Endothelial cell of umbilical vein (primary cell): ENCODE data around the gene GARIN1A. TPM values are rescaled to one million over a fixed set of nuclear protein-coding genes. Genes with fewer than 3 reads are reported as not detected.
"Not testable (repeated sequence)": the region's sequence is repeated elsewhere in the genome, so short reads cannot be mapped to it uniquely, and the experiment has no call there.

ENCODE experiments used
- BruUV-seq: library from RNA; stranded (reverse); fragments of 400-500 nt; replicated peaks from 2 replicates; lab custom pipeline; 2021; lab: Mats Ljungman, UMichigan
- CTCF ChIA-PET: fragments of 300-600, 350-600 bp; sonication (Branson Sonifier 250); formaldehyde crosslinking; loops from one replicate; lab custom pipeline; 2021; ENCODE audit warnings: antibody characterized with exemption, inconsistent platforms; lab: Charles Lee
- POLR2A ChIA-PET: fragments of 300-600, 350-600 bp; sonication (Branson Sonifier 250); formaldehyde crosslinking; loops from one replicate; lab custom pipeline; 2021; ENCODE audit warnings: antibody characterized with exemption, inconsistent platforms; lab: Charles Lee
- DNase-seq: peaks from one replicate; pipeline ENCODE4 v3.0.0-alpha.2; 2011; ENCODE audit warnings: low read depth, low spot score
- FAIRE-seq: peaks from 2 replicates; lab custom pipeline; 2011; peaks lifted over from hg19 to GRCh38; lab: Jason Lieb, UNC
- H2AFZ ChIP-seq: 2 replicates; pipeline ENCODE4 v1.6.0; 2012; ENCODE audit warnings: low read depth, low read length, control low read depth, inconsistent platforms
- H3K27ac ChIP-seq: 2 replicates; pipeline ENCODE4 v1.5.1; 2011; ENCODE audit warnings: low read depth, mild to moderate bottlenecking, control low read depth, low read length, moderate library complexity; ENCODE audit not compliant: insufficient read depth
- H3K27me3 ChIP-seq, 2 experiments: 2 replicates each; pipeline versions ENCODE4 v1.6.0 to v1.6.1; 2011; ENCODE audit warnings: low read length in 2 of 2, mixed read lengths in 1 of 2; ENCODE audit not compliant: control insufficient read depth in 2 of 2, insufficient read depth in 2 of 2
- H3K36me3 ChIP-seq, 2 experiments: 2 replicates in 1 of 2; 3 replicates in 1 of 2; pipeline ENCODE4 v1.5.1; 2011; ENCODE audit warnings: low read length in 2 of 2, mild to moderate bottlenecking in 1 of 2, moderate library complexity in 1 of 2; ENCODE audit not compliant: control insufficient read depth in 2 of 2, insufficient read depth in 2 of 2; ENCODE audit errors: extremely low read depth in 1 of 2
- H3K4me1 ChIP-seq: 3 replicates; pipeline ENCODE4 v1.5.1; 2011; ENCODE audit warnings: mild to moderate bottlenecking, low read length; ENCODE audit not compliant: control insufficient read depth, insufficient read depth; ENCODE audit errors: extremely low read depth
- H3K4me2 ChIP-seq: 2 replicates; pipeline ENCODE4 v1.6.1; 2011; ENCODE audit warnings: low read length, control low read depth, mixed read lengths; ENCODE audit not compliant: insufficient read depth
- H3K4me3 ChIP-seq, 3 experiments: fragments of 200-600 bp in 1 of 3; sonication (generic), shearing (Covaris generic) in 1 of 3; replicated peaks in 1 of 3; 2 replicates each; pipeline ENCODE4 v1.5.1; 2011 to 2016; ENCODE audit warnings: control low read depth in 3 of 3, low read length in 3 of 3, mild to moderate bottlenecking in 2 of 3, inconsistent platforms in 1 of 3, low read depth in 1 of 3, moderate library complexity in 1 of 3; ENCODE audit not compliant: insufficient read depth in 1 of 3
- H3K79me2 ChIP-seq: 2 replicates; pipeline ENCODE4 v1.6.0; 2012; ENCODE audit warnings: low read length, inconsistent platforms; ENCODE audit not compliant: control insufficient read depth, insufficient read depth
- H3K9ac ChIP-seq: replicated peaks from 2 replicates; pipeline ENCODE3; 2011; ENCODE audit warnings: low read length, control low read depth; ENCODE audit not compliant: insufficient read depth; ENCODE audit errors: extremely low read depth
- H3K9me1 ChIP-seq: replicated peaks from 3 replicates; pipeline ENCODE4 v1.6.0; 2011; ENCODE audit warnings: mild to moderate bottlenecking, low read length; ENCODE audit not compliant: control insufficient read depth, insufficient read depth; ENCODE audit errors: extremely low read depth
- H3K9me3 ChIP-seq: replicated peaks from 2 replicates; pipeline ENCODE4 v1.5.1; 2012; ENCODE audit warnings: low read length, inconsistent platforms; ENCODE audit not compliant: control insufficient read depth, insufficient read depth
- H4K20me1 ChIP-seq: replicated peaks from 2 replicates; pipeline ENCODE3; 2011; ENCODE audit warnings: mild to moderate bottlenecking, low read length; ENCODE audit not compliant: control insufficient read depth, insufficient read depth; ENCODE audit errors: extremely low read depth
- EZH2 ChIP-seq: IDR thresholded peaks from 2 replicates; pipeline ENCODE4 v1.6.1; 2012; ENCODE audit warnings: borderline replicate concordance, low read depth, mild to moderate bottlenecking, moderate library complexity, low read length, inconsistent platforms; ENCODE audit not compliant: severe bottlenecking
- FOS ChIP-seq: IDR thresholded peaks from 2 replicates; pipeline ENCODE4 v1.6.1; 2011; ENCODE audit warnings: mild to moderate bottlenecking, low read length, moderate library complexity, borderline replicate concordance; ENCODE audit not compliant: insufficient read depth
- GATA2 ChIP-seq: IDR thresholded peaks from 2 replicates; pipeline ENCODE4 v1.7.0; 2011; ENCODE audit warnings: low read depth, mild to moderate bottlenecking, moderate library complexity, mixed read lengths, low read length; ENCODE audit not compliant: insufficient read length, insufficient read depth
- JUN ChIP-seq: IDR thresholded peaks from 2 replicates; pipeline ENCODE4 v1.6.1; 2011; ENCODE audit warnings: borderline replicate concordance, low read depth; ENCODE audit not compliant: insufficient read length, insufficient read depth
- MYC ChIP-seq: IDR thresholded peaks from one replicate; pipeline ENCODE4 v1.6.1; 2011; ENCODE audit warnings: mild to moderate bottlenecking, low read depth, low read length
- POLR2A ChIP-seq: IDR thresholded peaks from 2 replicates; pipeline ENCODE4 v1.6.1; 2012; ENCODE audit warnings: low read depth, mild to moderate bottlenecking, control low read depth, low read length
- POLR2AphosphoS5 ChIP-seq: IDR thresholded peaks from 2 replicates; pipeline ENCODE4 v1.6.1; 2012; ENCODE audit warnings: low read depth, mild to moderate bottlenecking, control low read depth, low read length, moderate library complexity; ENCODE audit not compliant: insufficient read depth
- dilution Hi-C: fragments of 300-500 bp; cut with MboI; formaldehyde crosslinking; loops from one replicate; pipeline ENCODE4 v1.15.0; 2019; ENCODE audit warnings: low sequenced_read_pairs; ENCODE audit not compliant: extremely low pct_ligation_motif_present
- intact Hi-C: fragments of 100-400 bp; cut with micrococcal nuclease; formaldehyde crosslinking; loops from one replicate; pipeline ENCODE4 v1.10.0; 2022
- polyA plus RNA-seq, 4 experiments: library from polyadenylated mRNA; depleted of rRNA in 3 of 4; stranded (reverse) in 3 of 4; unstranded in 1 of 4; fragments of >200 nt; gene quantifications; 2 replicates each; pipeline versions ENCODE4 v1.2.1 to v1.2.3, GENCODE V29; 2011 to 2012; ENCODE audit warnings: missing spikeins in 1 of 4
- total RNA-seq: library from RNA; stranded (reverse); gene quantifications from 2 replicates; pipeline ENCODE4 v1.2.3, GENCODE V29; 2021
- TF ChIP-seq, protein P1 (sequence below), 2 donors: IDR thresholded peaks; 1 replicate in 1 of 2; 2 replicates in 1 of 2; pipeline ENCODE4 v1.5.1; 2011; ENCODE audit warnings: low read length in 2 of 2, mild to moderate bottlenecking in 2 of 2, moderate library complexity in 2 of 2, control low read depth in 1 of 2, inconsistent platforms in 1 of 2, low read depth in 1 of 2; ENCODE audit not compliant: insufficient read depth in 1 of 2; ENCODE audit errors: extremely low read depth in 1 of 2
- TF ChIP-seq, protein P2 (sequence below): IDR thresholded peaks from 2 replicates; pipeline ENCODE4 v1.6.1; 2011; ENCODE audit not compliant: insufficient read depth, insufficient read length

GARIN1A gene
- total and polyA plus RNA-seq, 2 donors (not counting 3 experiments of a cell fraction or from before 2014, with no cell fraction given), result 0.65 to 3.6 TPM

DNA sequence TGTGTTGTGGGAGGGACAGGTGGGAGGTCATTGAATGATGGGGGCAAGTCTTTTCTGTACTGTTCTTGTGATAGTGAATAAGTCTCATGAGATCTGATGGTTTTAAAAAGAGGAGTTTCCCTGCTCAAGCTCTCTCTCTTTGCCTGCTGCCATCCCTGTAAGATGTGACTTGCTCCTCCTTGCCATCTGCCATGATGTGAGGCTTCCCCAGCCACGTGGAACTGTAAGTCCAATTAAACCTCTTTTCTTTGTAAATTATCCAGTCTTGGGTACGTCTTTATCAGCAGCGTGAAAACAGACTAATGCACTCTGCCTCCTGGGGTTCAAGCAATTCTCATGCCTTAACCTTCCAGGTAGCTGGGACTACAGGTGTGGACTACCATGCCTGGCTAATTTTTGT is 8.9 kb upstream of the GARIN1A start:
- H3K79me2 ChIP-seq, H3K27me3 ChIP-seq, POLR2A ChIA-PET, H3K9ac ChIP-seq, intact Hi-C loops, H2AFZ ChIP-seq, dilution Hi-C loops, CTCF ChIA-PET, H4K20me1 ChIP-seq, H3K4me2 ChIP-seq, H3K9me3 ChIP-seq, BruUV-seq, FAIRE-seq, H3K4me3 ChIP-seq, H3K9me1 ChIP-seq, H3K27ac ChIP-seq, DNase-seq, H3K36me3 ChIP-seq: not testable (repeated sequence)
- peaks cover 13% of the 10 kb centered on the region for H3K4me1 ChIP-seq

DNA sequence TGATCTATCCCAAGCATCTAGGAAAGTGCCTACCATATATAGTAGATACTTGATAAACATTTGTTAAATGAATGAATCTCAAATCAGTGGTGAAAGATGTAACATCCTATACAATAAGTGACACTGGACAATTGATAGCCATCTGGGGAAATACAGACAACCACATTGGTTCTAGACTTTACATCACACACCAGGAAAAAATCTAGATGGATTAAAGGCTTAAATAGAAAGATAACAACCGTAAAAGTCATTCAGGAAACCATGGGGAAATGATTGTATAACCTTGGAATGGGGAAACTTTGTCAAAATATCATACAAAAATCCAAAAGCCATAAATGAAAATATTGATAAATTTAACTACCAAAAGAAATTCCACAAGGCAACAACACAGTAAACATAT is 7.0 kb upstream of the GARIN1A start:
- Histone ChIP-seq H3K36me3 (no peaks in the 10 kb centered on the region), H4K20me1 (peaks cover 2% of the 10 kb centered on the region), H3K9me3 (no peaks in the 10 kb centered on the region), H3K27ac (no peak overlapping the region), H3K9ac (no peak overlapping the region), H3K4me2 (peak overlapping the region; percentile 38), H3K79me2 (no peaks in the 10 kb centered on the region), H3K27me3 (no peaks in the 10 kb centered on the region), H3K4me1 (peaks cover 13% of the 10 kb centered on the region), H3K4me3 (no peak overlapping the region), H3K9me1 (no peaks in the 10 kb centered on the region), H2AFZ (no peak overlapping the region)
- CTCF ChIA-PET, result no interaction called here
- TF ChIP-seq GATA2, result peak; percentile 91
- no peak for TF ChIP-seq POLR2A
- peak; percentile 58 for TF ChIP-seq JUN
- no peak for TF ChIP-seq MYC
- TF ChIP-seq, protein P1, sequence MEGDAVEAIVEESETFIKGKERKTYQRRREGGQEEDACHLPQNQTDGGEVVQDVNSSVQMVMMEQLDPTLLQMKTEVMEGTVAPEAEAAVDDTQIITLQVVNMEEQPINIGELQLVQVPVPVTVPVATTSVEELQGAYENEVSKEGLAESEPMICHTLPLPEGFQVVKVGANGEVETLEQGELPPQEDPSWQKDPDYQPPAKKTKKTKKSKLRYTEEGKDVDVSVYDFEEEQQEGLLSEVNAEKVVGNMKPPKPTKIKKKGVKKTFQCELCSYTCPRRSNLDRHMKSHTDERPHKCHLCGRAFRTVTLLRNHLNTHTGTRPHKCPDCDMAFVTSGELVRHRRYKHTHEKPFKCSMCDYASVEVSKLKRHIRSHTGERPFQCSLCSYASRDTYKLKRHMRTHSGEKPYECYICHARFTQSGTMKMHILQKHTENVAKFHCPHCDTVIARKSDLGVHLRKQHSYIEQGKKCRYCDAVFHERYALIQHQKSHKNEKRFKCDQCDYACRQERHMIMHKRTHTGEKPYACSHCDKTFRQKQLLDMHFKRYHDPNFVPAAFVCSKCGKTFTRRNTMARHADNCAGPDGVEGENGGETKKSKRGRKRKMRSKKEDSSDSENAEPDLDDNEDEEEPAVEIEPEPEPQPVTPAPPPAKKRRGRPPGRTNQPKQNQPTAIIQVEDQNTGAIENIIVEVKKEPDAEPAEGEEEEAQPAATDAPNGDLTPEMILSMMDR (IDR thresholded peaks at IDR 0.05; ENCODE audit: extremely low read depth in 1 of 2, insufficient read depth in 1 of 2, low read depth in 1 of 2, low read length in 2 of 2), result no peak
- TF ChIP-seq FOS, result peak; percentile 40
- TF ChIP-seq, protein P2, sequence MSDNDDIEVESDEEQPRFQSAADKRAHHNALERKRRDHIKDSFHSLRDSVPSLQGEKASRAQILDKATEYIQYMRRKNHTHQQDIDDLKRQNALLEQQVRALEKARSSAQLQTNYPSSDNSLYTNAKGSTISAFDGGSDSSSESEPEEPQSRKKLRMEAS, result no peak
- TF ChIP-seq POLR2AphosphoS5, result peak; percentile 21
- TF ChIP-seq EZH2, result no peak
- dilution Hi-C loops (no loop called here), intact Hi-C loops (no loop called here)
- FAIRE-seq (peak; percentile 70), DNase-seq (peak; percentile 53)
- BruUV-seq, result no TSS peak
- POLR2A ChIA-PET, result no interaction called here
